Activated CD8-positive, alpha-beta memory T cell treated with anti-CD3 and anti-CD28 coated beads for 36 hours (primary cell): ENCODE measurements around the gene HBQ1. TPM values are rescaled to one million over a fixed set of nuclear protein-coding genes. Genes with fewer than 3 reads are reported as not detected.
"Not testable (repeated sequence)": the region's sequence is repeated elsewhere in the genome, so short reads cannot be mapped to it uniquely, and the experiment has no call there.

Source experiments
- CTCF ChIA-PET: fragments of 350-600 bp; sonication (Branson Sonifier 250); formaldehyde crosslinking; loops from one replicate; lab custom pipeline; 2021; ENCODE audit warnings: antibody characterized with exemption; lab: Charles Lee
- POLR2A ChIA-PET: fragments of 350-600 bp; sonication (Branson Sonifier 250); formaldehyde crosslinking; loops from one replicate; lab custom pipeline; 2021; ENCODE audit warnings: antibody characterized with exemption; lab: Charles Lee
- total RNA-seq, 2 experiments: library from RNA; stranded (reverse); gene quantifications; one replicate each; pipeline ENCODE4 v1.2.3, GENCODE V29; 2021

Gene HBQ1
- total RNA-seq, 2 experiments from 2014 or later, result 1.3 TPM; not detected in 1

- POLR2A ChIA-PET, result no interaction called here
Observed at GRCh38 chr16:155031-155398, 25.2 kb upstream of the HBQ1 start.

GRCh38 chr16:159136-159849, 21.0 kb upstream of the HBQ1 start:
- ChIA-PET POLR2A (no interaction called here), CTCF (no interaction called here)

More at GRCh38 chr16:155031-155398, 25.2 kb upstream of the HBQ1 start:
- CTCF ChIA-PET, result no interaction called here

GRCh38 chr16:160242-160641, 20.0 kb upstream of the HBQ1 start:
- POLR2A ChIA-PET, CTCF ChIA-PET: not testable (repeated sequence)

DNA sequence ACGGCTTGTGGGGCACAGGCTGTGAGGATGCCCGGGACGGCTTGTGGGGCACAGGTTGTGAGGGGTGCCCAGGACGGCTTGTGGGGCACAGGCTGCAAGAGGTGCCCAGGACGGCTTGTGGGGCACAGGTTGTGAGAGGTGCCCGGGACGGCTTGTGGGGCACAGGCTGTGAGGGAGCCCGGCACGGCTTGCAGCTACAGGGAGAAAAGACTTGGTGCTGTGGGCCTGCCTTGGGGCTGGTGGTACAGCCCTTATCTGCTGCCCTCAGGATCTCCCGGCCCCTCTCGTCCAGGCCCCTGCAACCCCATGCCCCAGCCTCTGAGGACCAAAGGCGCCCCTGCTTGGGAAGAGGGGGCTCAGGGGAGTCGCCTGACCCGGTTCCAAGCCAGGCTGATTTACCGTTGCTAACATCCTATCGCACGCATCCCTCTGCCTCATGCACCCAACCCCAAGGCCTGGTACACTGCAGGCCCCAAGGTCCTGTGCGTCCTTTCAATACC, 19.5 kb upstream of the HBQ1 start:
- ChIA-PET CTCF (no interaction called here), POLR2A (no interaction called here)

GRCh38 chr16:162271-162991, 17.8 kb upstream of the HBQ1 start:
- CTCF ChIA-PET, result no interaction called here
- POLR2A ChIA-PET, result no interaction called here

DNA sequence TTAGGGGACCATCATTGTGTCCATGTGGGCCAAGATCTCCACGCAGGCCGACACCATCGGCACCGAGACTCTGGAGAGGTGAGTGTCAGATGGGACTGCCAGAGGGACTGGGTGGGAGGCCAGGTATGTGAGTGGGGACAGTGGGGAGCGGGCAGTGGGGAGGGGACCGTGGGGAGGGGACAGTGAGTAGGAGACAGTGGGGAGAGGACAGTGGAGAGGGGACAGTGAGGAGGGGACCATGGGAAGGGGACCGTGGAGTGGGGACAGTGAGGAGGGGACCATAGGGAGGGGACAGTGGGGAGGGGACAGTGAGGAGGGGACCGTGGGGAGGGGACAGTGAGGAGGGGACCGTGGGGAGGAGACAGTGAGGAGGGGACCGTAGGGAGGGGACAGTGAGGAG, 17.1 kb upstream of the HBQ1 start:
- CTCF ChIA-PET, POLR2A ChIA-PET: not testable (repeated sequence)

GRCh38 chr16:163696-164095, 16.6 kb upstream of the HBQ1 start:
- CTCF ChIA-PET, POLR2A ChIA-PET: not testable (repeated sequence)

GRCh38 chr16:164134-164823, 16.0 kb upstream of the HBQ1 start:
- POLR2A ChIA-PET, CTCF ChIA-PET: not testable (repeated sequence)

- ChIA-PET CTCF (interaction anchor here (0.7 kb wide), 1 partner anchor 58 kb away, joined by 3 read pairs; no protein-coding TSS in a partner anchor), POLR2A (no interaction called here)
Observed at GRCh38 chr16:164827-165538, 15.3 kb upstream of the HBQ1 start.

- POLR2A ChIA-PET, result interaction anchor here (0.6 kb wide), 1 partner anchor 14 kb away, joined by 3 read pairs; no protein-coding TSS in a partner anchor
- CTCF ChIA-PET, result interaction anchor here (0.6 to 0.7 kb wide), 2 partner anchors 58 to 59 kb away, joined by 3 read pairs; no protein-coding TSS in a partner anchor
Observed at GRCh38 chr16:165539-166374, 14.5 kb upstream of the HBQ1 start, which contains the start of gene HBM. Gene HBM, plus strand, starts transcription at chr16:165978. Its CDS starts 20 bp downstream, at chr16:165998.

GRCh38 chr16:166375-167121, 13.7 kb upstream of the HBQ1 start:
- ChIA-PET CTCF (interaction anchor here (0.6 to 2.0 kb wide), 3 partner anchors 14 to 57 kb away, joined by 3 to 6 read pairs (median 3); partner anchors contain the start of gene HBQ1), POLR2A (no interaction called here)

DNA sequence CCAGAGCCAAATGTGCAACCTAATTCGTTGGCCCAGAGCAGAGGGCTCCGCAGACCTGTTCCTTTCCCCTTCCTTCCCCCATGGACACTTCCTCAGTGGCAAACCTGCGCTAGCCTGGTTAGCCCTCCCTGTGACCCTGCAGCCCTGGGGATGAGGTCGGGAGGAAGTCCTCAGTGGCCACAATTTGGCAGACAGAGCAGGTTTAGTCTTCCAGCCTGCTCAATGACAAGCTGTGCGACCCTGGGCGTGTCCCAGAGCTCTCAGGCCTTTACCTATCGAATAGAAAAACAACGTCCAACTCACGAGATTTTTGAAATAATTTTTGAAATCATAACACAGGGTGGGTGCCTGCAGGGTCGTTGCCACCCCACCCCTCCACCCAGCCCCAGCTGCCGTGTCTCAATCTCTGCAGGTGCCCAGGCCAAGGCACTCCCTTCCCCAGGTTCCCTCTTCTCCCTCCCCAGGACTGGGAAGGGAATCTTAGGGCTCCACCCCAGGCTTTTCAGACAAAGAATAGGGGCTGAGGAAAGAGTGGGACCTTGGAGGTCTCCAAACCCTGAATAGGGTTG, 13.1 kb upstream of the HBQ1 start:
- POLR2A ChIA-PET, result interaction anchor here (0.5 kb wide), 1 partner anchor 63 kb away, joined by 3 read pairs; no protein-coding TSS in a partner anchor
- CTCF ChIA-PET, result interaction anchor here (0.7 to 2.0 kb wide), 3 partner anchors 13 to 195 kb away, joined by 3 to 6 read pairs (median 4); partner anchors contain the start of gene HBQ1

DNA sequence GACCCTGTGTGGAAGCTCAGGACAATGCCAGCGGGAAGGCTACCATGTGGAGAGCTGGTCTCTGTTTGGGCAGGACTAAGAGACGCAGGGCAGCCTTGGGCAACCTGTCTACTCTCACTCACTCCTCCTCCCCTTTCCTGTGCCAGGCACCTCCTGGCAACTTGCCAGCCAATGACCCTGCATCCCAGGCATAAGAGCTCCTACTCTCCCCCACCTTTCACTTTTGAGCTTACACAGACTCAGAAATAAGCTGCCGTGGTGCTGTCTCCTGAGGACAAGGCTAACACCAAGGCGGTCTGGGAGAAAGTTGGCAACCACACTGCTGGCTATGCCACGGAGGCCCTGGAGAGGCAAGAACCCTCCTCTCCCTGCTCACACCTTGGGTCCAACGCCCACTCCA, 11.8 kb upstream of the HBQ1 start:
- ChIA-PET POLR2A (no interaction called here), CTCF (interaction anchor here (1.5 to 2.0 kb wide), 2 partner anchors 12 to 194 kb away, joined by 4 to 6 read pairs; partner anchors contain the start of gene HBQ1)

DNA sequence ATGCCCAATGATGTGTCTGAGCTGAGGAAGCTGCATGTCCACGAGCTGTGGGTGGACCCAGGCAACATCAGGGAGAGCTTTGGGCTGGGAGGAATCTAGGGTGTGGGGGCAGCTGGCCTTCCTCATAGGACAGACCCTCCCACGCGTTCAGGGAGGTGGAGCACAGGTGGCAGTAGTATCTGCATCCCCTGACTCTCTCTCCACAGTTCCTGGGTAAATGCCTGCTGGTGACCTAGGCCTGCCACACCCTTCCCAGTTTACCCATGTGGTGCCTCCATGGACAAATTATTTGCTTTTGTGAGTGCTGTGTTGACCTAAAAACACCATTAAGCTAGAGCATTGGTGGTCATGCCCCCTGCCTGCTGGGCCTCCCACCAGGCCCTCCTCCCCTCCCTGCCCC, 11.2 kb upstream of the HBQ1 start:
- CTCF ChIA-PET, result no interaction called here
- POLR2A ChIA-PET, result no interaction called here

- ChIA-PET CTCF (interaction anchor here (0.6 to 0.7 kb wide), 2 partner anchors 9 to 14 kb away, joined by 3 to 4 read pairs; no protein-coding TSS in a partner anchor), POLR2A (interaction anchor here (0.5 kb wide), 1 partner anchor 14 kb away, joined by 7 read pairs; no protein-coding TSS in a partner anchor)
Observed at GRCh38 chr16:170088-170507, 10.2 kb upstream of the HBQ1 start.

DNA sequence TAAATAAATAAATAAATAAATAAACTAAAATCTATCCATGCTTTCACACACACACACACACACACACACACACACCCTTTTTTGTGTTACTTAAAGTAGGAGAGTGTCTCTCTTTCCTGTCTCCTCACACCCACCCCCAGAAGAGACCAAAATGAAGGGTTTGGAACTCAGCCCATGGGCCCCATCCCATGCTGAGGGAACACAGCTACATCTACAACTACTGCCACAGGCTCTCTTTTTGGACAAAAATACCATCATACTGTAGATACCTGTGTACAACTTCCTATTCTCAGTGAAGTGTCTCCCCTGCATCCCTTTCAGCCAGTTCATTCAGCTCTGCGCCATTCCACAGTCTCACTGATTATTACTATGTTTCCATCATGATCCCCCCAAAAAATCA, 9.5 kb upstream of the HBQ1 start:
- POLR2A ChIA-PET, result no interaction called here
- CTCF ChIA-PET, result interaction anchor here (0.7 kb wide), 1 partner anchor 9 kb away, joined by 4 read pairs; no protein-coding TSS in a partner anchor
